ENCODE results near the gene LAT.
A peak's percentile ranks its signal among the peaks of the same experiment; 100 is the strongest.

LAT gene

GRCh38 chr16:29009050-29009837, 24.4 kb downstream of the LAT start:
- no peak for DNase-seq

- no peak for DNase-seq
Observed at GRCh38 chr16:29009838-29010166, 24.9 kb downstream of the LAT start.

GRCh38 chr16:29011112-29011511, 26.3 kb downstream of the LAT start:
- no peak for DNase-seq

- no peak for DNase-seq
Observed at GRCh38 chr16:29011851-29012250, 27.0 kb downstream of the LAT start.

- peak in 1 of 4 experiments; percentile 13 for DNase-seq
Observed at GRCh38 chr16:29012913-29013553, 28.2 kb downstream of the LAT start.

GRCh38 chr16:29014561-29015069, 29.8 kb downstream of the LAT start:
- DNase-seq: no peak

GRCh38 chr16:29022196-29022595, 37.3 kb downstream of the LAT start:
- DNase-seq: no peak

GRCh38 chr16:29023279-29024277, 38.7 kb downstream of the LAT start:
- DNase-seq: no peak

- no peak for DNase-seq
Observed at GRCh38 chr16:29024278-29024677, 39.4 kb downstream of the LAT start.

GRCh38 chr16:29025218-29025617, 40.4 kb downstream of the LAT start:
- DNase-seq: peak in 1 of 4 experiments; percentile 16

GRCh38 chr16:29025735-29026134, 40.9 kb downstream of the LAT start:
- no peak for DNase-seq

- no peak for DNase-seq
Observed at GRCh38 chr16:29028457-29029167, 43.8 kb downstream of the LAT start.

GRCh38 chr16:29029168-29029994, 44.5 kb downstream of the LAT start:
- peak; percentile 51 to 74 (median 64) for DNase-seq

GRCh38 chr16:29030086-29030840, 45.4 kb downstream of the LAT start:
- DNase-seq: no peak
